ENCODE results near the gene ZNF483.
"Not testable (repeated sequence)": the region's sequence is repeated elsewhere in the genome, so short reads cannot be mapped to it uniquely, and the experiment has no call there.

The ZNF483 gene

GRCh38 chr9:111615928-111616327, 90.9 kb downstream of the ZNF483 start:
- no peak for DNase-seq

GRCh38 chr9:111617349-111617748, 92.4 kb downstream of the ZNF483 start:
- DNase-seq = not testable (repeated sequence)

GRCh38 chr9:111621895-111622480, 97.0 kb downstream of the ZNF483 start:
- DNase-seq = no peak

GRCh38 chr9:111622626-111623025, 97.6 kb downstream of the ZNF483 start:
- no peak for DNase-seq
